GM20431 (cell line): ENCODE results near the gene BCL2.

Experiments
- in situ Hi-C: fragments of 300-500 bp; cut with MseI, MboI; formaldehyde crosslinking; loops from one replicate; pipeline ENCODE4 v1.15.0; 2020; ENCODE audit warnings: low sequenced_read_pairs; ENCODE audit not compliant: unreplicated experiment

The BCL2 gene

DNA sequence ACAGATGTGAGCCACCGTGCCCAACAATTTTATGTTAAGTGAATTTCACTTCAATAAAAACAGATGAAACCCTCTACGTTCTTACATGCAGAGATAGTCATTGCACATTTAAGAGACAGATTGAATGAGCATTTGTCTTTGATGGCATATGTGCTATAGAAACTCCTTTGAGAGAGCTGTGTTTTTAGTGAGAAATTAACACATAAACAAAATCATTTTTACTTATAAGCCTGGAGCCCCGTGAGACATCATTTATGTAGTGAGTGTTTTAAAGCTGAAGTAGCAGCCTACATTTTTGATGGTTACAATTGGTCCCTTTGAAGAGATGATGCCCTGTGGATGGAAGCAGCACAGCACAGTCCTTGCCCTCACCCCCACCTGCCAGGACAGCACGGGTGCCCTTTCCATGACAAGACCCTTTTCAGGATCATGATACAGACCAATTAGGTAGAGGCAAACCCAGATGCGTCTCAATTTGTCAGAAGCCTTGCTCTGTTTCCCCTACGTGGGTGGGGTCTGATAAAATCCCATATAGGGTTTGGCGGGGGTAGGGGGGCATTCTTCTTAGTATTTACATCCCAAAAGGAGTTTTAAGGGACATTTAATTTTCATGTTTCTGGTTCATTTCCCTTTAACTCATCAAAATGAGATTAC, 237.1 kb downstream of the BCL2 start:
- in situ Hi-C loops: no loop called here

DNA sequence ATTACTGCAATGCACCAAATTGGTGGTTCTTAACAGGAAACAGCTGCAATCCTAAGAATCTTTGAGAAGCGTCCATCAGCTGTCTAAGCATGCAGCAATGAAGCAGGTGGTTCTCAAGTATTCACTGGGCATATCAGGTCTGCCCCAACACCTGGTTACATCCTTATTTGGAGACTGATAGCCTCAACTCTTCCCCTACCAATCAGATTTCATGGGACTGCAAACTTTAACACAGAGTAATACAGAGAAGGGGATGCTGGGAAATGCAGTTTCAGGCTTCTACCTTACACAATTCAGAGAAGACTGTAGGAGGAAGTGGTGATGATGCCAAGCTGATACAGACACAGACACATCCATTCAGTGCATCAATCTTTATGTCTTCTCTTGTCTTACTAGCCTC, 240.5 kb downstream of the BCL2 start:
- in situ Hi-C loops: loop anchor here (10.0 kb wide), 1 partner anchor 54 kb away; no protein-coding TSS in a partner anchor

DNA sequence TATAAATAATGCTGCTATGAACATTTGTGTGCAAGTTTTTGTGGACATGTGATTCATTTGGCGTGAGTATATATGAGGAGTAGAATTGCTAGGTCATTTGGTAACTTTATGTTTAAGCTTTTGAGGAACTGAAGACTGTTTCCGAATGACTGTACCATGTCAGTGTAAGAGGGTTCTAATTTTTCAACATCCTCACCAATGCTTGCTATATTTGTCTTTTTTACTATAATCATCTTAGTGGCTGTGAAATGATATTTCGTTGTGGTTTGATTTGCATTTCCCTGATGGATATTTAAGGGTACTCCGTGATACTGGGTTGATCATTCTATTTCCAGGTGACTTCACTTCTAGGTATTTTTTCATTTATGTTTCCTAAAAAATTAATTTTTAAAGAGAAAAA, 241.1 kb downstream of the BCL2 start:
- in situ Hi-C loops: loop anchor here (10.0 kb wide), 1 partner anchor 54 kb away; no protein-coding TSS in a partner anchor

DNA sequence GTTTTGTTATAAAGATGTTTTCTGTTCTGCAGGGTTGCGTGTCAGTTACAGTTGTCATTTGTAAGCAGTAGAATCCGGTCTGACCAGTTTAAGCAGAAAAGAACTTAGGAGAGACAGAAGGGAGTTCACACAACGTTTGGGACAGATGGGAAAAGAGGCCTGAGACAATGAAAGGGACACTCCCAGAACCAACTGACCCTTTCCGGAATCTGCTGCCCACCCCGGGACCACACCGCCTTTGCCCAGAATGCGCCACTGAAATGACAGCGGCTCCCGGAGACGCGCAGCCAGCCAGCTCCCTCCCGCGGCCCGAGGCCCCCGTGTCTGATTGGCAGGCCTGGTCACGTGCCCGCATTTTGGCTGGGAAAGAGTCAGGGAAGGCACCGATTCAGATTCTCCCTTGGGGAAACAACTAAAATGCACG, 244.6 kb downstream of the BCL2 start:
- in situ Hi-C loops: loop anchor here (10.0 kb wide), 1 partner anchor 50 kb away; no protein-coding TSS in a partner anchor

DNA sequence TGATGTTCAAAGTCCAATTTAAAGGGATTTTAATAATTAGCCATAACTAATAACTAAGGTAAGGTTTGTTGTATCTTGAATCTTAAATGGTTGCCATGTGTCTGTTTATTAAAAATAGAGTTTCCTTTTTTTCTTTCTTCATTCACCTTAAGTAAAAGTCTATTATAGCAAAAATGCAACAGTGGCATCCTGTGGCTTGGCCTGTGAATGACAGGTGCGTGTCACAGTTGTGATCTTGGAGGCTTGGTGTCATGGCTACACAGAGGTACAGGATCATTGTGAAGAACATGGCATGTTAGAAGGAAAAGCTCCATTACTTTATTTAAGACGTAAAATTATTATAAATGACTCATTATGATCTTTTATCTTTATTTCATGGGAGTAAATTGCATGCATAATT, 246.1 kb downstream of the BCL2 start:
- in situ Hi-C loops: loop anchor here (10.0 kb wide), 1 partner anchor 49 kb away; no protein-coding TSS in a partner anchor
